ENCODE results near the gene SPACA6.
"Not testable (repeated sequence)": the region's sequence is repeated elsewhere in the genome, so short reads cannot be mapped to it uniquely, and the experiment has no call there.

The SPACA6 gene

DNA sequence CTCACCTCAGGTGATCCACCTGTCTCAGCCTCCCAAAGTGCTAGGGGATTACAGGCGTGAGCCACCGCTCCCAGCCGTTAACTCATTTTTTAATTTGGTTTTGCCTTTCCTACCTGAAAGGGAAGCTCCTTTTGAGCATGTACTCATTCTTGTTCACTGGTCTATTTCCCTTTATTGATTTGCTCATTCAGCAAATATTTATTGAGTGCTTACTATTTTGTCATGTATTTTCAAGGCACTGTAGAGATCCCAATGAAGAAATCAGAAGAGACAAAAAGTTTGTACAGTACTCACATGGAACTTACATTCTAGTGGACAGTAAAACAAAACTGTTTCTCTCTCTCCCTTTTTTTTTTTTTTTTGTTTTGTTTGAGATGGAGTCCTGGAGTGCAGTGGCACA, 13.8 kb downstream of the SPACA6 start:
- DNase-seq: no peak

DNA sequence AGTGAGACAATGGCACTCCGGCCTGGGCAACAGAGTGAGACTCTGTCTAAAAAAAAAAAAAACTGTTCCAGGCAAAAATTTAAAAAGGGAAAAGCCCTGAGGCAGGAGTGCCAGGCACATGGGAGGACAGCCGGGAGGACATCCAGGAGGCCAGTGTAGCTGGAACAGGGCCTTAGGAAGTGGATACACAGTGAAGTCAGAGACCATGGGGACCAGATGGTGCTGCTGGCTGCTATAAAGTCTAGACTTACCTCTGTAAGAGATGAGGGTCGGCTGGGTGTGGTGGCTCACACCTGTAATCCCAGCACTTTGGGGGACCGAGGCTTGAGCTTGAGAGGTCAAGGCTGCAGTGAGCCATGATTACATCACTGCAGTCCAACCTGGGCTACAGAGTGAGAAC, 15.7 kb downstream of the SPACA6 start:
- no peak for DNase-seq

DNA sequence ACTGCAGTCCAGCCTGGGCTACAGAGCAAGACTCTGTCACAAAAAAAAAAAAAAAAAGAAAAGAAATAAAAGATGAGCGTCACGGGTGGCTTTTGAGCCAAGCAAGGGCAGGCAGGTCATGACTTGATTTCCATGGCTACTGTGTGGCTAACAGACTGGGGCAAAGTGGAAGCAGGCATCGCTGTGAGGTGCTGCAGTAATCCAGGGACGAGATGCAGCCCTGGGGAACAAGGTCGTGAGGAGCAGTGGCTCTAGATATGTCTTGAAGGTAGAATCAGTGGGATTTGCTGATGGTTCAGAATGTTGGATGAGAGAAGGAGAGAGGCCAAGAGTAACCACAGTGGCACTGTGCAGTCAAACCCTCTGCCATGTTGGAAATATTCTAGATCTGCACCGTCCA, 16.4 kb downstream of the SPACA6 start:
- DNase-seq: no peak

DNA sequence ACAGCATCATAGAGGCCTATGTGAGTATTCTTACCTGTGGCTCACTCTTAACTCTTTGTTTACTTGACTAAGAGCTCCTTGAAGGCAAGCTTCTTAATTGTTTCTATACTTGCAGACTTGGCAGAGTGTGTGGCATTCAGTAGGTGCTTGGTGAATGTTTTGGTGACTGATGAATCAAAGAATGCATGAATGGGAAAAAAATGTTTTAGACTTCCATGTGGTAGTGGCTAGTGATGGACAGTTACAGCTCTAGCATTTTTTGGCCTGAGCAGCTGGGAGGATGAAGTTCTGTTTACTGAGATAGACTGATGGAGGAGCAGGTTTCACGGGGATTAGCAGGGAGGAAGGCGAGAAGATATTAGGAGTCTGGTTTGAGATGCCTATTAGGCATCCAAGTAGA, 17.0 kb downstream of the SPACA6 start:
- DNase-seq: no peak

DNA sequence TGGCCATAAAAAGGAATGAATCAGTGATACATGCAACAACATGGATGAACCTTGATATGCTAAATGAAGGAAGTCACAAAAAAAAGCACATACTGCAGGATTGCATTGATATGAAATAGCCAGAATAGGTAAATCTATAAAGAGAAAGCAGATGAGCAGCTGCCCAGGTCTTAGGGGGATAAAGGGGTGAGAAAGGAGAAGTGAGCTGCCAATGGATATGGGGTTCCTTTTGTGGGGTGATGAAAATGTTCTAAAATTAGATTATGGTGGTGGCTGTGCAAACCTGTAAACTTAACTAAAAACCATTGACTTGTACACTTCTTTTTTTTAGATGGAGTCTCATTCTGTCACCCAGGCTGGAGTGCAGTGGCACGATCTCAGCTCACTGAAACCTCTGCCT, 18.6 kb downstream of the SPACA6 start:
- DNase-seq: no peak

DNA sequence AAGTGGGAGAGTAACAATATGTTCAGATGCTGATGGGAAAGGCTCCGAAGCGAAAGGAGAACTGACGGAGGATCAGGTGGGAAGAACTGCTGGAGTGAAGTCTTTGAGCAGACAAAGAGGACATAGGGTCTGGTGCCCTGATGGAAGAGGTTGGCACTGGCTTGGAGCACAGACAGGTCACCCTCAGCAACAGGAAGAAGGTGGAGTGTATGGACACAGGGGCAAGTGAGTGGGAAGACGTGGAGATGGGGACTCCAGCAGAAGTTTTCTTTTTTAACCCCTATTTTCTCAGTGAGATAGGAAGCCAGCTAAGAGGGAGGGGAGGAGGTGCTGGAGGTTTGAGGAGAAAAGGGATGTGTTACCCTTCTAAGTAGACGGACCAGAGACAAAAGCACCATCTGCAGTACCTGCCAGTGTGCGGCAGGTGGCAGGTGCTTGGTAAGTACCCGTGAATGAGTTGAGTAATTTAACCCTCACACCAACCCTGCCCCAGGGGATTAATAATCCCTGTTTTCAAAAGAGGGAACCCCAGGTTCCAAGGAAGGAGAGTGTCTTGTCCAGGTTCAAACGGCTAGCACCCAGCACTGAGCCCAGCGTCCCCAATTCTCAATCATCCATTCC, 19.4 kb downstream of the SPACA6 start:
- DNase-seq: no peak

DNA sequence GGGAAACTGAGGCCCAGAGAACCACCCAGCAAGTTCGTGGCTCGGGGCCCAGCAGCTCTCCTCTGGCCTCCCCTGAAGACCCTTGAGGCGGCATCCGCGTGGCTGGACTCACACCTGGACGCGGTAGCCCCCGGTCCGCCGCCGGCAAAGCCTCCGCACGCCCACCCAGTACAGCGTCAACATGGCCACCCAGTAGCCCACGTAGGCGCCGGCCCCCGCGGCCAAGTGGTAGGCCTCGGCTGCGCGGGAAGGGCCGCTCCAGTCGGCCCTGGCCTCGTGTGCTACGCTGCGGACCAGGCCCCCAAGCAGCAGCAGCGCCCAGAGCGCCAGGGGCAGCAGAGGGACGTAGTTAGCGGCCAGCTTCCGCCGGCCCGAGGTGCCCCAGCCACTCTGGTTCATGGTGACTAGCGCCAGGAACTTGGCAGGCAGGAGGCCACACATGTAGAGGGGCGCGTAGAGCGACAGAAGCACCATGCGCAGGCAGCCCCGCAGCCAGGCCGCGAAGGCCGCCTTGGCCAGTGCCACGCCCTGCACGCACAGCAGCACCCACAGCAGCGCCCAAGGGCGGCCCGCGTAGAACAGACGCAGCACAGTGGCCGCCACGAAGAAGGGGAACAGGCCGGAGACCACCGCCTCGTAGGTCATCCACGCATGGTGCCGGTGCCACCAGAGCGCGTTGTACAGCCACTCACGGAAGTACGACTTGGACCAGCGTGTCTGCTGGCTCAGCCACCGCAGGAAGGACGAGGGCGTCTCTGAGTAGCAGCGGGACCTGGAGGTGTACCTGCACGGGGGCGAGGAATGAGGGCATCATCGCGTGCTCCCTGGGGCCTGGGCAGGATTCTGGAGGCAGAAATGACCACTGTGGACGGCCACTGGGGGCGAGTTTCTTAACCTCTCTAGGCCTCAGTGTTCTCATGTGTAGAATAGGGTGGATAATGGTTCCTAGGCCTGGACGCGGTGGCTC, 20.5 kb downstream of the SPACA6 start:
- no peak for DNase-seq

DNA sequence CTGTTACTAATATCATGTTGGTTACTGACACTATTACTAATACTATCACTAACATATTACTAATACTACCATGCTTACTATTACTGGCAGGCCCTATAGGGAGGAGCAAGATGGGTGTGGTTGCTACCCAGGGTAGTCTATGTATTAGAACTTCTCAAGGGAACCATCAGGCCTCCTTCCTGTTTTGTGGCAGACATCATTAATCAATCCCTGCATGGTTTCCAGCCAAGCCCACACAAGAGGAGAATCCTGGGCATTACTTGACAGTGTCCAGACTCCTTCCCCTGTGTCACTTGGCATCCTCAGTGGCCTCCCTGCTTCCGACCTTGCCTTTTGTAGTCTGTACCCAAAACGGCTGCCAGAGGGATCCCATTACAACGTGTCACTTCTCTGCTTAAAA, 21.7 kb downstream of the SPACA6 start:
- DNase-seq: no peak

DNA sequence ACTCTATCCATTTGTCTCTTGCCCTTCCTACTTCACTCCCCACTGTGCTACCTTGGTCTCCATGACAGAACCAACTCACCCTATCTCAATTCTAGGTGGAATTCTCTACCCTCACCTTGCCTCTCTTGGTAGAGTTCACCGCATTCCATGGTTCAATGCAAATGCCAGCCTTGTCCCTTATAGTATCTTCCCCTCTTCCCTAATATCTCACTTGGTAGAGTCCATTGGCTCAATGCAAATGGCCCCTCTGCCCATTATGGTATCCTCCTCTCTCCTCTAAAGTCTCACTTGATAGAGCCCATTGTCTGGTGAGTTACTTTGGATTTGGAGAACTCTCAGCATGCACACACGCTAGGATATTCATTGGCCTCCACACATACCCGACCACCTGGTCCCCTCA, 22.7 kb downstream of the SPACA6 start:
- DNase-seq: no peak

DNA sequence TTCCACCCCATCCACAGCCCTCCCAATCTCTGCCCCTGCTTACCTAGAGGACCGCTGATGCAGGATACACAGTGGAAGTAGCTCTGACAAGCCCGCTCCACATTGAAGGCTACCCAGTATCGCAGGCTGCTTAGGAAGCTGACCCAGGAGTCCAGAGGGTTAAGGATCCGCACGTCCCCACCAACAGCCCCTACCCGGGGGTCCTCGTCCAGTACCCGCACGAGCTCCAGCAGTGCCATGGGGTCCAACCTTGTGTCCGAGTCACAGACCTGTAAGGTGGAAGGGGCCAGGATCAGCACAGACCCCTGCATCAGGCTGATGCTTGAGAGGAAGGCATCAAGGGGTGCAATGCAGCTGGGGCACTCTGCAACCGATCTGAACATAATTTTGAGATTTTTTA, 23.8 kb downstream of the SPACA6 start:
- DNase-seq: no peak

DNA sequence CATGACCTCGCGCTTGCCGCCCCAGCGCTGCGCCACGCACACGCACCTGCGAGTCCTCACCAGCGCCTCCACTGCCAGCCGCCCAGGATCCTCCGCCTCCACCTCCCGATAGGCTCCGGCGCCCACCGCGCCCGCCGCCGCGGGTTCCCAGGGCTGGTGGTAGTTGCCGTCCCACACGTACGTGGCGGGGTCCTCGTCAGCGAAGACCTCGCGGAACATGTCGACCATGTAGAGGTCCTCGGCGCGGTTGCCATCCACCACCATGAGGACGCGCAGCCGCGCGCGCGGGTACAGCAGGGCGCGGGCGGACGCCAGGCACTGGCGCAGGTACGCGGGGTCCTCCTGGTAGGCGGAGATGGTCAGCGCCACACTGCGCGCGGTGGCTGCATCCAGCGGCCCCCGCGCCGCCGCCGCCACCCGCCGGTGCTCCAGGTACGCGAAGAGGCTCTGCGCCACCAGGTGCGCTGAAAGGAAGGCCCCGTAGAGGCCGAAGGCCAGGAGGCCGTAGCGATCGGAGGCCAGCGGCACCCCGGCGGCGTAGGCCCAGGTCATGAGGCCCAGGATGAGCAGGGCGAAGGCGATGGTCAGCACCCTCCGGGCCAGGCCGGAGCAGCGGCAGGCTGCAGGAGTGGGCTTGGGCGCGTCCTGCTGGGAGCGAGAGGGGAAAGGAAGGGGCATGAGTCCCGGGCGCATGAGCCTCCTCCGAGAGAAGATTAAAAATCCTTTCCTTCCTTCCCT, 26.3 kb downstream of the SPACA6 start:
- no peak for DNase-seq

DNA sequence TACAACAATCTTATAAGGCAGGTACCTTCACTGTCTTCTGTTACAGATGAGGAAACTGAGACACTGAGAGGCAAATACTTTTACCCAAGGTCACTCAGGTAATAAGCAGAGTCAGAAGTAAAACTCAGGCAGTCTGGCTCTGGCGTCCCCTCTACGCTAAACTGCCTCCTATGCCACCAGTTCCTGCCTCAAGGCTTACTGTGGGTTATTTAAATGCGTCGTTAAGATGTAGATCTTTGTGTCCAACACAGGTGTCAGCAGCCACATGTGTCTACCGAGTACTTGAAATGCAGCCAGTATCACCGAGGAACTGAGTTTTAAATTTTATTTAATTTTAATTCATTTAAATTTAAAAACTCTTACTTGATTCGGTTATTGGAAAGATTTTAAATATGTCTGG, 28.8 kb downstream of the SPACA6 start:
- no peak for DNase-seq

DNA sequence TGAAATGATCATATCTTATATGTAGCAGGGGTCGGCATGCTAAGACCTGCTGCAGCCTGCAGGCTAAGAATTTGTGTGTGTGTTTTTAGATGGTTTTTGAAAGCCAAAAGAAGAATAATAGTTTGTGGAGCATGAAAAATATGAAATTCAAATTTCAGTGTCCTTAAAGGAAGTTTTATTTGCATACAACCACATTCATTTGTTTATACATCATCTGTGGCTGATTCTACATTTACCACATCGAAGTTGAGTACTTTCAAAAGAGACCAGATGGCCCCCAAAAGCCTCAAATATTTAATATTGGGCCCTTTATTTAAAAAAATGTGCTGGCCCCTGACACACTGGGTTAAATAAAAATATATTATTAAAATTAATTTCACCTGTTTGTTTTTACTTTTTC, 29.4 kb downstream of the SPACA6 start:
- DNase-seq: no peak

DNA sequence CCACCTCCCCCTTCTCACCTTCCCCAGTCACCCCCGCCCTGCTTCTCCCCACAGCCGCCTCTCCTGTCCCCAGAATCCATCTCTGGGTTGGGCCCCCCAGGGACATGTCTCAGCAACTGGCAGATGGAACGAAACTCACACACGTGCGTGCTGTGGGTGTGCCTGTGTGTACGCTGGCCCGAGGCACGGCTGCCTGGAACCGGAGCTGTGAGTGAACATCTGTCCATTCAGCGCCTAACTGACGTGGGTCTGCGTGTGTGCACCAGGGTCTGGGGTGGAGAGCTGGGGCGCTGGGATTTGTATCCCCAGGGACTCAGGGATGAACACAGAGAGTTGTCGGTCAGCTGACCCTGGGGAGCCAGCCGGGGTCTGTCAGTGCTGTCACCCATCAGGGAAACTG, 31.4 kb downstream of the SPACA6 start:
- no peak for DNase-seq

DNA sequence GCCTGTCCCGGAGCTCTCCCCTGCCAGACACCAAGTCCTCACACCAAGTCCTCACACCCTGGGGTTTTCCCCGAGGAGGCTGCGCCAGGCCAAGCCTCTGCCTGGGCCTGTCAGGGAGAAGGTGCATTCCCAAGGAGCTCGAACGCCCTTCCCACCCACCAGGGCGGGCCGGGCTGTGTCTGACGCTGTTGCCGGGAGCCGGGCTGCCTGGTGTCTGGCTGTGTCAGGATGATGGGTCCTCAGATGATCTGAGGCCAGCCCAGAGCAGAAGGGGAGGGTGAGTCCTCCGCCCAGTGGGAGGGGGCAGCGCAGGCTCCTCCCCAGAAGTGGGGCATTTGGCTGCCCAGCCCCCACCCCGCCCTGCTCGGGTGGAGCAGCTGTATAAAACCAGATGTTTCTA, 32.9 kb downstream of the SPACA6 start:
- DNase-seq: no peak

DNA sequence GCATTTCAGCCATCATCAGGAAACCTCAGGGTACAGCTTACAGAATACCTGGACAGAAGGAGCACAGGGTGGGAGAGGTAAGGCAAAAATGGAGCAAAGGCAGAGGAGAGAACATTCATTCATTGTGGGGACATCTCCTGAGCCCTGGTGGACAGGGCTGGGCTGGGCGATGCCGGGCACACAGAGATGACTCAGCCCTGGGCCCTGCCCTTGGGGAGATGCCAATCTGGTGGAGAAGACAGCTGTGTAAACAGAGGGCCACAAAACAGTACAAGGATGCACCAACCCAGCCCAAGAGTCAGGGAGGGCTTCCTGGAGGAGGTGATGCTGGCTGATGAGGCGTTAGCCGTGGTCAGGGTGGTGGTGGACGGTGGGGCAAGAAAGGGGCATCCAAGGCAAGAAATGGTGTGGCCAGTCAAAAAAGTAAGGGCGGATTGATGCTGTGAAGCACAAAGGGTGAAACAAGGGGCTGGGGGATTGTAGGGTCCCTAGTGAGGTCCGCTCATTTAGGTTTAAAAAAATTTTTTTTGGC, 34.3 kb downstream of the SPACA6 start:
- no peak for DNase-seq

DNA sequence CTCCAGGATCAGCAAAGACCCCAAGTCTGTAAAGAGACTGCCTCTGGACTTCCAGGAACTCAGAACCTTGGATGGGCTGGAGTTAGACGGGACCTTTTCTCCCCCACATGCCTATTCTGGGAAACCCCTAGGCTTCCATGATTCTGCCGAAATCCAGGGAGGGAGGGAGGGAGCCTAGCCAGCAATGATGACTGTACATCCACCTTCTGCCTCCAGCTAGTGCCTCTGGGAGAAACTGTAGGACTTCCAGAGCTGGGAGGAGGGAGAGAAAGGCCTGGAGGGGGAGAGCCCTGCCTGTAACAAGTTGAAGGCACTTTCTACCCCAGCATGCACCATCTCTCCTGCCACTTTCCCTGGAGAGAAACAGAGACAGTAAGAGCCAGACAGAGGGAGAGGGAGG, 36.7 kb downstream of the SPACA6 start:
- no peak for DNase-seq

DNA sequence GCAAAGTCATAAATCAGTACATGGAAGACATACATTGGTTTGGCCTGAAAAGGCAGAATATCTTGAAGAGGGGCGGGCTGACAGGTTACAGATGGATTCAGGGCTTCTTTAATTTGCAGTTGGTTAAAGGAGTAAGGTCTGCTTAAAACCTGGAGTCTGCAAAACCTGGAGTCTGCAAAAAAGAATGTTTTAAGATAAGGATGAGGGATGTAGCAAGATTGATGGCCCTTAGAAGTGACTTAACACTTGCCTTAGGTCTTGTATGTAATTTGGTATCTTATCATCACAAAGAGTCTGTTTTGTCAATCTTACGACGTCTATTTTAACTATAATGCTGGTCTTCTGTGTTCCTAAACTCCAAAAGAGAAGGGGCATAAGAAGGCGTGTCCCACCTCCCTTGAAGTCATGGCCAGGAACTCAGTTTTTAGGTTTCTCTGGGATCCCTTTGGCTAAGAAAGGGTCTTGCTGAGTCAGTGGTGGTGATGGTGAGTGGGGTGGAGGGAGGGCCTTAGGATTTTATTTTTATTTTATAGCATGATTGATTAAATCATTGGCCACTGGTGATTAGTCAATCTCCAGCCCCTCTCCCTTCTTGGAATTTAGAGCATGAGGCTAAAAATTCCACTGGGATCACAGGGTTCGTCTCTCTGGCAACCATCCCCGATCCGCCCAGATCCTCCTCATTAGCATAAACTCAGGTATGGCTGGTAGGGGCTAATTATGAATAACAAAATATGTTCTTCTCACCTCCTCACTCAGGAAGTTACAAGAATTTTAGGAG, 40.8 kb downstream of the SPACA6 start:
- no peak for DNase-seq

DNA sequence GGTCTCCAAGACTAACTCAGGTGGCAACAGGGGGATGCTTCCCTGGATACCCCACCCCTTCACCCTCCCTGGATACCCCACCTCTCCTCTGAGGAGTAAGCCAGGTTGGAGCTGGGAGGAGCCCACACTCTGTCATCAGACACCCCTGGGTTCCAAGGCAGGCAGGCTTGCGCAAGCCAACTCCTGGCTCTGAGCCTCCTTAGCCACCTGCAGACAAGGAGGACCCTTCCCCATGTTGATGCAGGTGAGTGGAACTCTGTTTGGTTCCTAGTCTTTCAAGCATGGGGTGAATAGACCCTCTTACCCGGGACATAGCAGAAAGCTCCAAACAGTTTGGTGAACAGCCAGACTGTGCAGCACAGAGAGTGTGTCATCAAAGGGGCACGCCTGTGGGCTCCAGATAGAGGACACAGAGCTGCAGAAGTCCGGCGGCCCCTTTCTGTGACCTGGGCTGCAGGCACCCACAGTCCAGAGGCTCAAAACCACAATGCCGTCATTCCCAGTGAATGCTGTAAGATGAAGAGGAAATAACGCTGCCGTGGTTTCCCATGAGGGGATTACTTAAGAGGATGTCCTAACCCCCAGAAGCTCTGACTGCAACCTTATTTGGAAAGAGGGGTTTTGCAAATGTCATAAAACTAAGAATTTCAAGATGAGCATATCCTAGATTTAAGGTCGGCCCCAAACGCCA, 42.8 kb downstream of the SPACA6 start:
- DNase-seq: no peak

DNA sequence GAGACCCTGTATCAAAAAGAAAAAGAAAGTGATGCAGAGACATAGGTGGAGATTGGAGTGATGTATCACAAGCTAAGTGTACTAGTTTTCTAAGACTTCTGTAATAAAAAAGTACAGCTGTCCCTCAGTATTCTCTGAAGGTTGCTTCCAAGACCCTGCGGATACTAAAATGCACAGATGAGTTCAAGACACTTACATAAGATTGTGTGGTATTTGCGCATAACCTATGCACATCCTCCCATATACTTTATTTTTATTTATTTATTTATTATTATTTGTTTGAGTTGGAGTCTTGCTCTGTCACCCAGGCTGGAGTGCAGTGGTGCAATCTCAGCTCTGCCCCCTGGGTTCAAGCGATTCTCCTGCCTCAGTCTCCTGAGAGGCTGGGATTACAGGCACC, 44.3 kb downstream of the SPACA6 start:
- no peak for DNase-seq

DNA sequence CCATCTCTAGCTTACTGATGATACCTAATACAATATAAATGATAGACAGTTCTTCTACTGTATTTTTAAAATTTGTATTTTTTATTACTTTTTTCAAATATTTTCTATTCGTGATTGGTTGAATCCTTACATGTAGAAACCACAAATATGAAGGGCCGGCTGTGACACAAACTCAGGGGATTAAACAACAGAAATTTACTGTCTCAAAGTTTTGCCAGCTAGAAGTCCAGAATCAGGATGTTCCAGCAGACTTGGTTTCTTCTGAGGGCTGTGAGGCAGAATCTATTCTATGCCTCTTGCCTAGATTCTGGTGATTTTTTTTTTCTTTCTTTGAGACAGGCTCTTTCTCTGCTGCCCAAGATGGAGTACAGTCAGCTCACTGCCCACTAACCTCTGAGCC, 44.8 kb downstream of the SPACA6 start:
- DNase-seq: no peak

DNA sequence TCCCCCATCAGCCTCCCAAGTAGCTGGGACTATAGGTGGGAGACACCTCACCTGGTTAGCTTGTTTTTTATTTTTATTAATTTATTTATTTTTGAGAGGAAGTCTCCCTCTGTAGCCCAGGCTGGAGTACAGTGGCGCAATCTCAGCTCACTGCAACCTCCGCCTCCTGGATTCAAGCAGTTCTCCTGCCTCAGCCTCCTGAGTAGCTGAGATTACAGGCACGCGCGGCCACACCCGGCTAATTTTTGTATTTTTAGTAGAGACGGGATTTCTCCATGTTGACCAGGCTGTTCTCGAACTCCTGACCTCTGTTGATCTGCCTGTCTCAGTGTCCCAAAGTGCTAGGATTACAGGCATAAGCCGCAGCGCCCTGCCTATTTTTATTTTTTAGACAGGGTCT, 45.4 kb downstream of the SPACA6 start:
- DNase-seq: not testable (repeated sequence)
